H9 (cell line): Measurements from ENCODE around the gene ANO2. TPM values are rescaled to one million over a fixed set of nuclear protein-coding genes. Genes with fewer than 3 reads are reported as not detected.

Experiments used
- DNase-seq: peaks from one replicate; pipeline ENCODE4 v3.0.0-alpha.2; 2017
- H2AFZ ChIP-seq: one replicate; pipeline ENCODE4 v1.6.1; 2013; ENCODE audit warnings: mild to moderate bottlenecking, low read length, control low read depth, moderate library complexity
- H2AK5ac ChIP-seq: 2 replicates; pipeline ENCODE4 v1.6.1; 2013; ENCODE audit warnings: low read length, control low read depth, mixed read lengths; ENCODE audit not compliant: insufficient read length
- H2BK120ac ChIP-seq: one replicate; pipeline ENCODE4 v1.6.1; 2013; ENCODE audit warnings: low read depth, mild to moderate bottlenecking, low read length, control low read depth, inconsistent platforms; ENCODE audit not compliant: poor library complexity, severe bottlenecking
- H2BK12ac ChIP-seq: 2 replicates; pipeline ENCODE4 v1.6.1; 2013; ENCODE audit warnings: low read length, control low read depth, mixed read lengths, low read depth; ENCODE audit not compliant: insufficient read length
- H2BK15ac ChIP-seq: 2 replicates; pipeline ENCODE4 v1.6.1; 2013; ENCODE audit warnings: low read depth, low read length, control low read depth
- H2BK20ac ChIP-seq: one replicate; pipeline ENCODE4 v1.6.1; 2013; ENCODE audit warnings: low read depth, mild to moderate bottlenecking, low read length, control low read depth, inconsistent platforms; ENCODE audit not compliant: poor library complexity, severe bottlenecking
- H2BK5ac ChIP-seq: 2 replicates; pipeline ENCODE4 v1.6.1; 2013; ENCODE audit warnings: low read length, control low read depth, mixed read lengths; ENCODE audit not compliant: insufficient read length
- H3K14ac ChIP-seq: 2 replicates; pipeline ENCODE4 v1.6.1; 2013; ENCODE audit warnings: low read length, control low read depth; ENCODE audit not compliant: insufficient read depth
- H3K18ac ChIP-seq: 2 replicates; pipeline ENCODE4 v1.6.1; 2013; ENCODE audit warnings: low read depth, mild to moderate bottlenecking, mixed read lengths, low read length, control low read depth; ENCODE audit not compliant: insufficient read length
- H3K23ac ChIP-seq: 2 replicates; pipeline ENCODE4 v1.6.1; 2013; ENCODE audit warnings: low read length, control low read depth, mixed read lengths, low read depth; ENCODE audit not compliant: insufficient read length
- H3K23me2 ChIP-seq: 2 replicates; pipeline ENCODE4 v1.6.1; 2013; ENCODE audit warnings: low read depth, mild to moderate bottlenecking, mixed read lengths, low read length, control low read depth; ENCODE audit not compliant: insufficient read length, poor library complexity, severe bottlenecking
- H3K27ac ChIP-seq: 2 replicates; pipeline ENCODE4 v1.5.1; 2013; ENCODE audit warnings: low read length, control low read depth, mixed read lengths, low read depth; ENCODE audit not compliant: insufficient read length
- H3K27me3 ChIP-seq: 2 replicates; pipeline ENCODE4 v1.6.1; 2013; ENCODE audit warnings: low read length, control low read depth, inconsistent platforms; ENCODE audit not compliant: insufficient read depth
- H3K4ac ChIP-seq: 2 replicates; pipeline ENCODE4 v1.6.1; 2013; ENCODE audit warnings: low read depth, mild to moderate bottlenecking, control low read depth, inconsistent platforms, low read length, moderate library complexity
- H3K4me1 ChIP-seq: 2 replicates; pipeline ENCODE4 v1.6.1; 2013; ENCODE audit warnings: low read length, control low read depth, inconsistent platforms; ENCODE audit not compliant: insufficient read depth
- H3K4me2 ChIP-seq: 2 replicates; pipeline ENCODE4 v1.6.1; 2013; ENCODE audit warnings: low read length, control low read depth, mixed read lengths; ENCODE audit not compliant: insufficient read length, insufficient read depth
- H3K56ac ChIP-seq: 2 replicates; pipeline ENCODE4 v1.6.1; 2013; ENCODE audit warnings: low read depth, mild to moderate bottlenecking, mixed read lengths, low read length, control low read depth; ENCODE audit not compliant: insufficient read length
- H3K79me1 ChIP-seq: 2 replicates; pipeline ENCODE4 v1.6.1; 2013; ENCODE audit warnings: low read depth, mild to moderate bottlenecking, moderate library complexity, low read length, control low read depth, inconsistent platforms; ENCODE audit not compliant: insufficient read depth, poor library complexity, severe bottlenecking
- H3K79me2 ChIP-seq: 2 replicates; pipeline ENCODE4 v1.6.1; 2013; ENCODE audit warnings: low read length, control low read depth, inconsistent platforms; ENCODE audit not compliant: insufficient read depth
- H3K9ac ChIP-seq: 2 replicates; pipeline ENCODE4 v1.6.1; 2013; ENCODE audit warnings: low read length, control low read depth, mixed read lengths; ENCODE audit not compliant: insufficient read length; ENCODE audit errors: extremely low read depth
- H3K9me3 ChIP-seq: one replicate; pipeline ENCODE4 v1.6.1; 2013; ENCODE audit warnings: low read depth, low read length, inconsistent platforms; ENCODE audit not compliant: control insufficient read depth
- H3T11ph ChIP-seq: one replicate; pipeline ENCODE4 v1.6.1; 2013; ENCODE audit warnings: mild to moderate bottlenecking, low read length, control low read depth, inconsistent platforms
- H4K20me1 ChIP-seq: one replicate; pipeline ENCODE4 v1.6.1; 2013; ENCODE audit not compliant: control insufficient read depth, insufficient read length, insufficient read depth
- H4K5ac ChIP-seq: 2 replicates; pipeline ENCODE4 v1.6.1; 2013; ENCODE audit warnings: low read depth, mild to moderate bottlenecking, mixed read lengths, low read length, control low read depth; ENCODE audit not compliant: insufficient read length
- H4K8ac ChIP-seq: replicated peaks from 2 replicates; pipeline ENCODE4 v1.6.1; 2013; ENCODE audit warnings: low read length, control low read depth, mixed read lengths, low read depth; ENCODE audit not compliant: insufficient read length
- H4K91ac ChIP-seq: 2 replicates; pipeline ENCODE4 v1.6.1; 2013; ENCODE audit warnings: low read depth, mild to moderate bottlenecking, moderate library complexity, mixed read lengths, low read length, control low read depth; ENCODE audit not compliant: insufficient read length
- H3K27ac Mint-ChIP-seq, 3 experiments: 2 replicates in 2 of 3; 3 replicates in 1 of 3; pipeline ENCODE4 v1.8.0; 2020 to 2021; ENCODE audit warnings: mixed read lengths in 3 of 3, mild to moderate bottlenecking in 1 of 3, moderate library complexity in 1 of 3
- H3K27me3 Mint-ChIP-seq: 2 replicates; pipeline ENCODE4 v1.8.0; 2021; ENCODE audit warnings: low read depth, mild to moderate bottlenecking, moderate library complexity, mixed read lengths
- H3K36me3 Mint-ChIP-seq, 3 experiments: 2 replicates in 2 of 3; 3 replicates in 1 of 3; pipeline ENCODE4 v1.8.0; 2020 to 2021; ENCODE audit warnings: low read depth in 3 of 3, mixed read lengths in 3 of 3; ENCODE audit not compliant: insufficient read depth in 1 of 3
- H3K4me1 Mint-ChIP-seq, 2 experiments: 2 replicates each; pipeline ENCODE4 v1.8.0; 2020; ENCODE audit warnings: mixed read lengths in 2 of 2
- H3K4me3 Mint-ChIP-seq, 2 experiments: 2 replicates in 1 of 2; 3 replicates in 1 of 2; pipeline ENCODE4 v1.8.0; 2020 to 2021; ENCODE audit warnings: mild to moderate bottlenecking in 2 of 2, mixed read lengths in 2 of 2, moderate library complexity in 1 of 2
- H3K9me3 Mint-ChIP-seq, 2 experiments: 2 replicates in 1 of 2; 3 replicates in 1 of 2; pipeline ENCODE4 v1.8.0; 2020; ENCODE audit warnings: mild to moderate bottlenecking in 2 of 2, mixed read lengths in 2 of 2, moderate library complexity in 1 of 2
- CTCF ChIP-seq: fragments of 200-600 bp; sonication (generic); conservative IDR thresholded peaks from 3 replicates; pipeline ENCODE4 v1.8.0; 2021; ENCODE audit warnings: antibody characterized with exemption, mild to moderate bottlenecking
- WGBS: extraction: QIAGEN DNeasy Blood & Tissue Kit; methylation state at CpG from one replicate; pipeline ENCODE4 v1.1.7; 2013; ENCODE audit warnings: missing lambda C conversion rate, low lambda C conversion rate, mixed read lengths; ENCODE audit not compliant: insufficient read length; ENCODE audit errors: extremely low coverage; 5-methylcytosine and 5-hydroxymethylcytosine counted together
- total RNA-seq: library from RNA; stranded (reverse); gene quantifications from 2 replicates; pipeline ENCODE4 v1.2.1, GENCODE V29; 2021

Gene ANO2
- total RNA-seq, 1 experiment from 2014 or later, result 3.8 TPM

GRCh38 chr12:5953835-5954586 is 9.0 kb upstream of the ANO2 start:
- Mint-ChIP-seq H3K27ac (no peak overlapping the region), H3K4me1 (0 out of 4 replicates have a peak, but pooled peaks cover 0 to 3% of the 10 kb centered on the region in 2 experiments), H3K27me3 (peaks cover 23% of the 10 kb centered on the region), H3K36me3 (no peaks in the 10 kb centered on the region; a peak in 1 of 7 replicates), H3K4me3 (no peak overlapping the region), H3K9me3 (no peaks in the 10 kb centered on the region; a peak in 1 of 5 replicates)
- Histone ChIP-seq H2AFZ (no peak overlapping the region), H3K18ac (no peak overlapping the region), H2BK20ac (no peak overlapping the region), H3T11ph (no peak overlapping the region), H3K9me3 (no peaks in the 10 kb centered on the region), H3K4me1 (no peaks in the 10 kb centered on the region), H3K27me3 (no peaks in the 10 kb centered on the region), H3K23ac (no peak overlapping the region), H3K9ac (no peak overlapping the region), H3K79me2 (no peaks in the 10 kb centered on the region), H3K56ac (no peak overlapping the region), H2AK5ac (no peak overlapping the region), H2BK120ac (no peak overlapping the region), H4K91ac (no peak overlapping the region), H2BK5ac (no peak overlapping the region), H4K8ac (no peak overlapping the region), H3K27ac (no peak overlapping the region), H4K20me1 (no peaks in the 10 kb centered on the region), H3K79me1 (no peaks in the 10 kb centered on the region), H4K5ac (no peak overlapping the region), H3K4ac (no peak overlapping the region), H3K23me2 (no peaks in the 10 kb centered on the region), H2BK12ac (no peak overlapping the region), H3K14ac (no peak overlapping the region), H3K4me2 (no peak overlapping the region), H2BK15ac (no peak overlapping the region)
- DNase-seq, result no peak
- TF ChIP-seq CTCF, result no peak
- no CpG with 5 or more reads among the region's 5 CpGs for WGBS
